Dermis lymphatic vessel endothelial cell (primary cell): ENCODE results near the gene OR1N1. TPM values are rescaled to one million over a fixed set of nuclear protein-coding genes. Genes with fewer than 3 reads are reported as not detected.

Source experiments
- total RNA-seq: library from RNA; depleted of rRNA; stranded (reverse); fragments of >200 nt; gene quantifications from 2 replicates; pipeline ENCODE4 v1.2.1, GENCODE V29; 2014

The OR1N1 gene
- not detected in 2 replicates for total RNA-seq

GRCh38 chr9:122527193-122527592, at the start of gene OR1N1:
TSS of gene OR1N1 (minus strand) at chr9:122527293. CDS start at chr9:122527293, 0 bp downstream.

GRCh38 chr9:122552812-122553211, 25.7 kb upstream of the OR1N1 start, which contains the start of gene OR1N2:
TSS of gene OR1N2 (plus strand) at chr9:122553112. CDS start at chr9:122553212, 100 bp downstream.

GRCh38 chr9:122518841-122519240, 8.3 kb downstream of the OR1N1 start, which contains the start of gene OR1J4:
TSS of gene OR1J4 (plus strand) at chr9:122519141. CDS start at chr9:122519141, 0 bp downstream.

GRCh38 chr9:122510502-122510901, 16.6 kb downstream of the OR1N1 start, which contains the start of gene OR1J2:
TSS of gene OR1J2 (plus strand) at chr9:122510802. CDS start at chr9:122510802, 0 bp downstream.

GRCh38 chr9:122477826-122478225, 49.3 kb downstream of the OR1N1 start, which contains the start of gene OR1J1:
TSS of gene OR1J1 (minus strand) at chr9:122477926. CDS start at chr9:122477926, 0 bp downstream.

Other genes starting within 250 kb of the OR1N1 start
- 0.76 and 1.5 TPM in 2 replicates for gene PTGS1, start 156.3 kb downstream of the OR1N1 start, total RNA-seq
- not detected in 2 replicates for gene OR1J1, start 49.4 kb downstream of the OR1N1 start, total RNA-seq
- gene OR1J2, start 16.5 kb downstream of the OR1N1 start, total RNA-seq: not detected in 2 replicates
- not detected in 2 replicates for gene OR1J4, start 8.2 kb downstream of the OR1N1 start, total RNA-seq
- gene OR1N2, start 25.8 kb upstream of the OR1N1 start, total RNA-seq: not detected in 2 replicates
- gene OR1L8, start 56.1 kb upstream of the OR1N1 start, total RNA-seq: 0.43 and 0.69 TPM in 2 replicates
- not detected in 2 replicates for gene OR1Q1, start 87.4 kb upstream of the OR1N1 start, total RNA-seq
- 0.17 and 0.33 TPM in 2 replicates for gene OR1B1, start 130.3 kb upstream of the OR1N1 start, total RNA-seq
- not detected in 2 replicates for gene OR1L1, start 134.4 kb upstream of the OR1N1 start, total RNA-seq
- gene OR1L3, start 147.8 kb upstream of the OR1N1 start, total RNA-seq: not detected in 2 replicates
- not detected in 2 replicates for gene OR1L4, start 196.7 kb upstream of the OR1N1 start, total RNA-seq
- not detected in 2 replicates for gene OR1L6, start 215.0 kb upstream of the OR1N1 start, total RNA-seq